CD4-positive, alpha-beta T cell treated with Interleukin-2 at 100 ng/mL for 4 hours (primary cell): ENCODE data around the gene DRC7.
A peak's percentile ranks its signal among the peaks of the same experiment; 100 is the strongest.

ENCODE experiments used
- DNase-seq: peaks from one replicate; pipeline ENCODE4 v3.0.0-alpha.2; 2020; ENCODE audit warnings: low spot score

The DRC7 gene

DNA sequence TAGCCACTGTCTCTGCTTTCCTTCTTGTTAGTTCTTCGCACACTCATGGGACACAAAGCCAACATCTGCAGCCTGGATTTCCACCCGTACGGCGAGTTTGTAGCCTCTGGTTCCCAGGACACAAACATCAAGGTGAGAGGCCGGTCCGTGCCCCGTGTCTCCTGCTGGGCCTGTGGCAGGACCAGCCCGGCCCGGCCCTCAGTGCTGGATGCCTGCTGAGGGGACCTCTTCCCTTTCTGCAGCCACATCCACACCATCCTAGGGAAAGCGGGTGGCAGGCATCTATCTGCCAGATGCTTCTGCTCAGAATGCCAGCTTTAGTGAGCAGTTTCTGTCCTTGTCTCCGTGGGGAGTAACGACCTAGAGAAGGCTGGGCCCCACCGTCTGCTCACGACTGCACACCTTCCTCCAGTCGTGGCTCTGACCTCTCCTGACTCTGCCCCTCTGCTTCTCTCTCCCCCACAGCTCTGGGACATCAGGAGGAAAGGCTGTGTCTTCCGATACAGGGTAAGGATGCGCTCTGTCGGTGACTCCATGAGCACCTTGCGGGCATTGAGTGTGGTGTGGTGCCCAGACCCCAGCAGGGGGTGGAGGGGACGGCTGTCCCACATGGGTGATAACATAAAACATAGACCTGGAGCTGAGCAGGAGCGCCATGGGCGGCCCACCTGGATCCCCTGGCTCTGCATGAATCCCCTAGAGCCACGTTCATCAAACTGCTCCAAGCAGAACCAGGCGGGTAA lies 56.4 kb downstream of the DRC7 start:
- no peak for DNase-seq

DNA sequence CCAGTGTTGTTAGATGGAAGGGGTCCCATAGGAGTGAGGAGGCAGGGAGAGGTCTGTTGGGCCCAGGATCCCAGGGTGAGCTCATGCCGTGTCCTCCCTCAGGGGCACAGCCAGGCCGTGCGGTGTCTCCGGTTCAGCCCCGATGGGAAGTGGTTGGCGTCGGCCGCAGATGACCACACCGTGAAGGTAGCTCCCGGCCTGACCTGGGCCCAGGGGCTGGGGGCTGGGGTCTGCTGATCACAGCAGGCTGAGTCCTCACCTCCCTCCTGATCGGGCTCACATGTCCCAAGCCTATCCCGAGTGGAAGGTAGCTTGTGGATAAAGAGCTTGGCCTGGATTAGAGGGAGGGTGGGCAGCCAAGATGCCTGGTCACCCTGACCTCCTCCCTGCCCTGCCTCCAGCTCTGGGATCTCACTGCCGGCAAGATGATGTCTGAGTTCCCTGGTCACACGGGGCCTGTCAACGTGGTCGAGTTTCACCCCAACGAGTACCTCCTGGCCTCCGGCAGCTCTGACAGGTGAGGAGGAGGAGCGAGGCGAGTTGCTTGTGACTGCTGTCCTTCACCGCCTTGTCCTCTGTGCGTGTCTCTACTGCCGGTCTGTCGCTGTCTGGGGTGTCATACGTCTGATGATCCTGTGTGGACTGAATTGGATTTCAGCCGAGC lies 57.1 kb downstream of the DRC7 start:
- no peak for DNase-seq

DNA sequence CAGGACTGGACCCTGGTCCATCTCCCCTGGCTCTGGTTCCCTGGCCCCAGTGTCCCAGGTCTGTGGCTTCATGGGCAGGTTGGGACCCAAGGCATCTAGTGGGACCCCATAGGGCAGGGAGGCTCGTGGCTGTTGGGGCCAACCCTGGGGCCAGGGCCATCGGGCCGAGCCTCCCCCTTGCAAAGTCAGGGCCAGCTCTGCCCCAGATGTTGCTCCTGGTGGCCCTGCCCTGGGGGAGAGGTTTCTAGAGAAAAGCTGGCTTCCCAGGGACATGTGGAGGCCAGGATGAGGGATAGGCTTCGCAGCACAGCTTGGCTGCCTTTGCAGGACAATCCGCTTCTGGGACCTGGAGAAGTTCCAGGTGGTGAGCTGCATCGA lies 57.6 kb downstream of the DRC7 start:
- no peak for DNase-seq

DNA sequence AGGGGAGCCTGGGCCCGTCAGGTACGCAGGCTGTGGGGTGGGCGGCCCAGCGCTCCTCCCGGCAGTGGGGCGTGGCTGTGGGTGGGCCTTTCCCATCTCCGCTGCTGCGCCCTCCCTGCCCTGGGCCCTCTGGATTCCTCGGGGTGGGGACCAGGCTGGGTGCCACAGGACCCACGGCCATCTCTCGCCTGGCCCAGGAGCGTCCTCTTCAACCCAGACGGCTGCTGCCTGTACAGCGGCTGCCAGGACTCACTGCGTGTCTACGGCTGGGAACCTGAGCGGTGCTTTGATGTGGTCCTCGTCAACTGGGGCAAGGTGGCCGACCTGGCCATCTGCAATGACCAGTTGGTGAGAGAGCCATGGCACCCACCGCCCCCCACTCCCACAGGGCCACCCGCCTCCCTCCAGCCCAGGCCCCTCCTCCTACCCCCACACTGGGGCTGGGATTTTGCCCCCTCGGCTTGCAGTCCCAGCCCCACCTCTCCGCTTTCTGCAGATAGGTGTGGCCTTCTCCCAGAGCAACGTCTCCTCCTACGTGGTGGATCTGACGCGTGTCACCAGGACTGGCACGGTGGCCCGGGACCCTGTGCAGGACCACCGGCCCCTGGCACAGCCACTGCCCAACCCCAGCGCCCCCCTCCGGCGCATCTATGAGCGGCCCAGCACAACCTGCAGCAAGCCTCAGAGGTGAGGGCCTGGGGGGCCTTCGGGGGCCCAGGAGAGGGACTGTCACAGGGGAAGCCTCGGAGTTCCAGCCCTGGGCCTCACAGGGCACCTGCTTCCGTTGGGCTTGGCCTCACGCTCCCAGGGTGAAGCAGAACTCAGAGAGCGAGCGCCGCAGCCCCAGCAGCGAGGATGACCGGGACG lies 58.2 kb downstream of the DRC7 start:
- DNase-seq: no peak

DNA sequence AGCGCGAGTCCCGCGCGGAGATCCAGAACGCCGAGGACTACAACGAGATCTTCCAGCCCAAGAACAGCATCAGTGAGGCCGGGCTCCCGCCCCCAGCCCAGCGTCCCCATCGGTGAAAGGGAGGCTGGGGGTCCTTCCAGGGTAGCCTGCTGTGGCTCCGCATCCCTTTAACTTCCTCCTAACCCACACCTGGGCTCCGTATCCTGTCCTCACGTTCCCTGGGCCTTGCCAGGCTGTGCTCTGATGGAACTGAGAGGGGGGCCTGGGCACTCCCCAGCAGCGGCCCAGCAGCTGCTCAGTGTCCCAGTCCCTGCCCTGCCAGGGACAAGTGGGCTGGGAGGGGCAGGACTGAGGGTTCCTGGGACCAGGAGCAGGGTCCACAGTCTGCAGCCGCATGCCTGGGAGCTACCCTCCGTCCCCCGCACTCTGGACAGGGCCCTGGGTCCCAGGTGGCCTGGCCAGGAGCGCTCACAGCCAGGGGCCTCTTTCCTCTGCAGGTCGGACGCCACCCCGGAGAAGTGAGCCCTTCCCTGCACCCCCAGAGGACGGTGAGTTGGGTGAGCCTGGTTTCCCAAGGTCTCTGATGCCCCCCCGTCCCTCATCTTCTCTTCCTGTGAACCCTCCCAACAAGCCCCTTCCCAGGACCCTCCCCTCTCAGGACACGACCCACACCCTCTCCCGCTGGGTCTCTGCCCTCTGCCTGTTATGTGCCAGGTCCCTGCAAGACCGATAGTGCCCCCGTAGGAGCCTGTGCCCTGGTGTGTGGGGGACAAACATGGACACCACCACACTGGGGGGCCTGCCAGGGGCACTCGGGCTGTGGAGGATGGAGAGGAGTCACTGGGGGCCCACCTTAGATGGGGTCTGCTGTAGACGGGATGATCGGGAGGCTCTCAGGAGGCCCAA lies 59.1 kb downstream of the DRC7 start:
- no peak for DNase-seq

DNA sequence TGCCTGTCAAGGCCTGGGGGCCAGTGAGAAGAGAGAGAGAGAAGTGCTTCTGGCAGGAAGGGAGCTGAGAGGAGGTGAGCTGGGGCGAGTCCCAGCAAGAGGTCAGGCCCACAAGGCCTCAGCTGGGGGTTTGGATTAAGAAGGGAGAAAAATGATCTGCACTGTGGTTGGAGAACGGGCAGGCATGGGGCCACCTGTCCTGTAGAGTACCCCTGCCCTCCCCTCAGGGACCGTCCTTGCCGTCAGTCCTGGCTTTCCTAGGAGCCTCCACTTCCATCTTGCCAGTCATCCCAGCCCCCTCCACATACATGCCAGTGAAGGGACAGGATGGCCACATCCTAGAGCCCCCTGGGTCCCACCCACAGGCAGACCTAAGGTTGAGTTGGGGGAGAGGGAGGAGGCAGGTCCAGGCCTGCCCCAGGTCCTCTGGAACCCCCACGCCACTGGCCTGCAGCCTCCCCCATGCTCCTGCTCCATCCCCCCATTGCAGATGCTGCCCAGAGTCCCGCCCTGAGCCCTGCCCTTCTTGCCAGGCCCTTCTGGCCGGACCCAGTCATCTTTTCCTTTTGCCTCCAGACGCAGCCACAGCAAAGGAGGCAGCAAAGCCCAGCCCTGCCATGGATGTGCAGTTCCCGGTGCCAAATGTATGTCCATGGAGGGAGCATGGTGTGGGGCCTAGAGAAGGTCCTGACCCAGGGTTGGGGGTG lies 59.9 kb downstream of the DRC7 start:
- no peak for DNase-seq

DNA sequence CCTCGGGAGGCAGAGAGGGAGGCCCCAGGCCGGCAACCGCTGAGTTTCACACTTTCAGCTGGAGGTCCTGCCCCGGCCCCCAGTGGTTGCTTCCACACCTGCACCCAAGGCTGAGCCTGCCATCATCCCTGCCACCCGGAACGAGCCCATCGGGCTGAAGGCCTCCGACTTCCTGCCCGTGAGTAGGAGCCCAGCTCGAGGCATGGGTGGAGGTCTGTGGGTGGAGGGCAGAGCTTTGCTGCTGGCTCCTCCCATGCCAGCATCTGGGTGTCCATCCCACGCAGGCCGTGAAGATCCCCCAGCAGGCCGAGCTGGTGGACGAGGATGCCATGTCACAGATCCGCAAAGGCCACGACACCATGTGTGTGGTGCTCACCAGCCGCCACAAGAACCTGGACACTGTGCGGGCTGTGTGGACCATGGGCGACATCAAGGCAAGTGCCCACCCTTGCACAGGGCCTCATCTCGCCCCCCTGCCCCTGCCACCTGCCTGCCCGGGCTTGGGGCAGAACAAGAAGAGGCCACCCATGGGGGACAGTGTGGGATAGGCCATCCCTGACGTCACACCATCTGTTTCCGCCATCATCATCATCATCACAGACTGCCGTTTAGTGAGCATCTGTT lies 60.6 kb downstream of the DRC7 start:
- no peak for DNase-seq

DNA sequence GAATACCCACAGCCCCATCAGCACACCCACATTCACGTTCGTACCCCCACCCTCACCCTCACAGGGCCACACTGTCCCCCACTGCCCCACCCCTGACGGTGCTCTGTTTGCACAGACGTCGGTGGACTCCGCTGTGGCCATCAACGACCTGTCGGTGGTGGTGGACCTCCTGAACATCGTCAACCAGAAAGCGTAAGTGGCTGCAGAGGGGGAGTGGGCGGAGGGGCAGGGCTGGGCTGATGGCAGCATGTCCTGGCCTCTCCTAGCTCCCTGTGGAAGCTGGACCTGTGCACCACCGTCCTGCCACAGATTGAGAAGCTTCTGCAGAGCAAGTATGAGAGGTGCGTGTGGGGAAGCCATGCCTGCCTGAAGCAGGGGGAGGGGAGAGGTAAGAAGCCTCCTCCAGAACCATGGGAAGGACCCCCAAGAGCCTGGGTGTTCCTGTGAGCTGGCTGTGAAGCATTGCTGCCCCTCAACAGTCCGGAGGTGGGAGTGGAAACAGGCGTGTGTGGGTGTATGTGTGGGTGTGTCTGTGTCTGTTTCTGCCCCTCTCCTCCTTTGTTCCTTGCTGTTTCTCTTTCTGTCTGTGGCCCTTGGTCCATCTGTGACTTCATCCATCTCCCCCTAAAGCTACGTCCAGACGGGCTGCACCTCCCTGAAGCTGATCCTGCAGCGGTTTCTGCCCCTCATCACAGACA lies 61.3 kb downstream of the DRC7 start:
- no peak for DNase-seq

DNA sequence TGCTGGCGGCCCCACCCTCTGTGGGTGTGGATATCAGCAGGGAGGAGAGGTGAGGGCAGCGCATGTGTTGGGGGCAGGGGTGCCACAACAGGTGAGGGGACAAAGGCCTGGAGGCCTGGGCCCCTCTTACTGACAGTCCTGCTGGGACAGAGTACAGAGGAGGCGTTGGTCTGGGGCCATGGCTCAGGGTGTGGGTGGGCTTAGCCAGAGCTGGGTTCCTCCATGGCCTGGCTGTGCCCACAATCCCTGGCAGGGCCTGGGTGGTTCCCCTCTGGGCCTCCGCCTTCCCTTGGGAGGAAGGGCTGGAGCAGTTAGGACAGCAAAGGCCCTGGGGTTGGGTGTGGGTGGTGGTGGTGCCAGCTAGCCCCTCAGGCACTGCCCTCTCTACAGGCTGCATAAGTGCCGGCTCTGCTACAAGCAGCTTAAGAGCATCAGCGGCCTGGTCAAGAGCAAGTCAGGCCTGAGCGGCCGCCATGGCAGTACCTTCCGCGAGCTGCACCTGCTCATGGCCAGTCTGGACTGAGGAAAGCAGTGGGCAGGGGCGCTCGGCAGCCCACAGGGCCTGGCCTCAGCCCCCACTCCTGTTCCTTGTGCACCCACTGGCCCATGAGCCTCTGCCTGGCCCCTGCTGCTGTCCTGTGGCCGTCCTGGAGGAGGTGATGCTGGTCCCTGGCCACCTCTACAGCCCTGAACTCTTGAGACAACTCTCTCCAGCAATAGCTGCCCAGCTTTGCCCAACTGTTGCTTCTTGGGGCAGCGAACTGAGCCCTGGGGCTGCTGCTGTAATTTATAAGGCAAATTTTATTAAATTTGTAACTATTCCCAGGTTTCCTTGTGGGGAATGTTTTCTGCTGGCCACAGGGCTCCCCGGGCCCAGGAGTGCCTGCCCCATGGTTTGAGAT lies 62.1 kb downstream of the DRC7 start:
- DNase-seq: no peak

DNA sequence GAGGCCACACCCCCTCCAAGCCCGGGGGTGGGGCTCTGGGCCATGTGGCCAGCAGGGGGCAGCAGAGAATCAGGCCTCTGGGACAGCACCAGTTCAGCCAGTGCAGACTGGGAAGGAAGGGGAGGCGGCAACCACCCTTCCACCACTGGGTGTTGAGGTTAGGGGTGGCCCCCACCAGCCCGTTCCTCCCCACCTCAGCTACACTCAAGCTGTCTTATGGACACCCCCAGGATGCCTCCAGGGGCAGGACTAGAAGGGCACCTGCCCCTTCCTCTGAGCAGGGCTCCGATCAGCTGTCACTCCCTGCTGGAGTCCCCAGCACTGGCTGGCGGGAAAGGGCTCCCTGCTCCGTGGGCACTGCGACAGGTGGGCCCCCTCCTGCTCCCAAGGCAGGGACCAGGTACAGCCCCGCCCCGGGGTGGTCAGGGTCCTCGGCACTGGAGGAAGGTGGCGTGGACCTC lies 62.8 kb downstream of the DRC7 start:
- DNase-seq: peak; percentile 90

DNA sequence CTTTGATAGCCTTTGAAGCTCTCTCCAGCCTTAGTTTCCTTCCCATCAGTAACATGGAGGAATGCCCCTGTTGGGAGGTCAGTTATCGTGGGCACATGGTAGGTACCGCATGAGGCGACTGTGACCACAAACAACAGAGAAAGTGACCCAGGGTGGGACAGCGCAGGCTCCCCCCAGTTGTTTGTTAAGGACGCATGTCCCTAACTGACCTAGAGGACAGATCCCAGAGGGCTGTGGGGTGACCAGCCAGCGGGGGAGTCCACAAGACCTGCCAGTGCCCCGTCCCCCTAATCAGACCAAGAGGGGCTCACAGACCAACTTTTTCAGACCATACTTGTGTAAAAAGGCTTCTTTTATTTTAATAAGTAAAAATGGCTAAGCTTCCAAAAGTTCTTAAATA lies 63.3 kb downstream of the DRC7 start:
- DNase-seq: no peak

DNA sequence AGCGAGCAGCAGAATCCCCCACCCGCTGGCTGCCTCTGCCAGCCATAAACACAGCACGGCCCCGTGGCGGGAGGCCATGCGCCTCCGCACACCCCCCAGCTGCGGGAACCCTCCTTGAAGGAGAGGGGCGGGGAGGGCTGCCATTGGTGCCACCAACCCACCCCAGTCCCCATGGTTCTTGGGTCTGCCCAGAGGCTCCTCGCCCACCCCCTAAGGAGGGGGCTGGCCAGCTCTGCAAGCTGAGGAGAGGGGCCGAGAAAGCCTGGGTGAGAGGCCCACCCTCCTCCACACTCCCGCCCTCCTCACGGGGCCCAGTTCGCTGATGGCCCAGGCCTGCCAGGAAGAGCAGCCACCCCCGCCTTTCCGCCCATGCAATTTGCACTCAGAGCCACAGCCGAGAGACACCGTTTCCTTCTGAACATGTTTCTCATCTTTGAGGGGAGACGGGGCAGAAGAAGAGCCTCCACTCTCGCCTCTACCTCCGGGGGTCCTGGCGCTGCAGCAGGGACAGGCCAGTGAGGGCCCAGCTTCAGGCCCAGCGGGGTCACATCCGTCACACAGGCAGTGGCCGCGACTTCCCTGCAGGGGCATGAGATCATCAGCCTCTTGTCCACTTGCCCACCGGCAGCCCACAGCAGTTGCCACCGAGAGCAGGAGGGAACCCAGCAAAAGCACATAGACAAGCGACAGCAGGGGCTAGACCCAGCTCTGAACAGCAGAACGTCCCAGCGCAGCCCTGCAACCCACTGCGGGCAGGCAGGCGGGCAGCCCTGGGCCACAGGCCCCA lies 63.9 kb downstream of the DRC7 start:
- no peak for DNase-seq

DNA sequence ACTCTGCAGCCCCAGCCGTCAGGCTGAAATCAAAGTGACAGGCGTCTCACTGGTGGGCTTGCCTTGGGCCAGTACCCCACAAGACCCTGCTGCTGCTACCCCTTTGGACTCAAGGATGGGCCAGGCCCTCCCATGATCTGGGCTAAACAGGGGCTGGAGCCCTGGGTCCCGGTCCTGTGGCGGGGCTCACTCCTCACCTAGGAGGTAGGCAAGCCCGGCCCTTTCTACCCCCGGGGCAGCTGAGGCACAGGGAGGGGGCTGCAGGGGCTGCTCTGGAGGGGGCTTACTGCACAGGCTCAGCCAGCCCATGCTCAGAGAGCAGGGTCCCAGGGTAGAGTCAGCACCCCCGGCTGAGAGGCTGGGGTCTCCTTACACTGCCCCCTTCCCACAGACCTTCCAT lies 64.5 kb downstream of the DRC7 start:
- no peak for DNase-seq

DNA sequence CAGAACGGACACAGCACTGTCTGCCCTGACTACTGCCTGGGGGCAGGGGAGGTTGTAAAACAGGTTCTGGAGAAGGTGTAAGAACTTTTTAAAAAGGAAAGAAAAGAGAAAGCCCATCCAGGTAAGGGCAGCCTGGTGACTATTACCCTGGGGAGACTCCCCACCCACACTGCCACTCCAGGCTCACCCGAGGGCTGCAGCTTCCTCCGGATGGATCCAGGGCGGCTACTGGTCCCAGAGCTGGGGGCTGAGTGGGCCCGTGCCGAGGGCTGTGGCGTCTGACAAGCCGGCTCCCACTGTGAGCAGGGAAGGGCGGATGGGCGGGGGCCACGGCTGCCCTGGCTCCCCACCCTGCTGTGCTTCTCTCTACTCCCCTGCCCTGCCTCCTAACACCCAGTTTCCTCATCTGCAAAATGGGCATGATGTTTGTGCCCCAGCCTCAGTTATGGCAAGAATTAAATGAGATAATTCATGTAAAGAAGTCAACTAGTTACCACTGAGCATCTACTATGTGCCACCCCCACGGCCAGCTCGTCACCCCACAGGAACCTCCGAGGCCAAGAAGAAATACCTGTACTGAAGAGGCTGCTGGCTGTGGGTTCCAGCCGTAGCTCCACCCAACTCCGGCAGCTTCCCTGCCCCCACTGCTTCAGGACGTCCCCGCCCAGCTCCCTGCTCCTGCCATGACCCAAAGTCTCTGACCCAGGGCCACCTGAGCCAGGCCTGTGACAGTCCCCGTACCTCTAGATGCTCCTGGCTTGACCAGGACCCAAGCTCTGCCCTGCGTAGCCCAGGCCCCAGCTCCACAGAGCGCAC lies 65.1 kb downstream of the DRC7 start:
- no peak for DNase-seq

DNA sequence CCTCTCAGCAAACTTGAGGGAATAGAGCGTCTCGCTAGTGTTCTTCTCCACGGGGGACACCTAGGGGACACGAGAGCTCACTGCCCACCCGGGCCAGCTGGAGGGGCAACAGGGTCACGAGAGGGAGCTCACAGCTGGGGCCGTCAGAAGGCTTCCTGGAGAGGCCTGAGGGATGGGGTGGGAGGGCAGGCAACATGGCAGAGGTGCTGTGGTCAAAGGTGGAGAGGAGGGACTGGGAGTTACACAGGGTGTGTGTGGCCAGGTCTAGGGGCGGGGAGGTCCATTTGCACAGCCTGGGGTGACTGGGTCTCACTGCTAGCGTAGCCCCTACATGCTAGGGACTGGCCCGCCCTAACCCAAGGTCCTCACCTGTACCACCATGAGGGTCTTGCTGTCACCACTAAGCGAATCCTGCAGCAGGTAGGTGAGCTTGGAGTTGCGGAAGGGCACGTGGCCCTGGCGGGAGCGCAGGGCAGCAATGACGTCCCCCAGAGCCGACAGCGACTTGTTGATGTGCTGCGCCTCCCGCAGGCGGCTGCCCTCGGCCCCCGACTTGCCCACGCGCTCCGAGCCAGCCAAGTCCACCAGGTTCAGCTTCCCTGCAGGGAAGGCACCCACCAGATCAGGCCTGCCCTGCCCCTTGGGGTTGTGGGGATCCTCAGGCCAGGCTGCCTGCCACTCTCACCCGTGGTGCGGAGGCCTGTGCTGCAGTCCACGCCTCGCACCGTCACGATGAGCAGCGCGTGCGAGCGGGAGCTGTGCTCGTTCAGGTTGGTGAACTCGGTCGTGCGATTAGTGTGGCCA lies 66.0 kb downstream of the DRC7 start:
- no peak for DNase-seq

DNA sequence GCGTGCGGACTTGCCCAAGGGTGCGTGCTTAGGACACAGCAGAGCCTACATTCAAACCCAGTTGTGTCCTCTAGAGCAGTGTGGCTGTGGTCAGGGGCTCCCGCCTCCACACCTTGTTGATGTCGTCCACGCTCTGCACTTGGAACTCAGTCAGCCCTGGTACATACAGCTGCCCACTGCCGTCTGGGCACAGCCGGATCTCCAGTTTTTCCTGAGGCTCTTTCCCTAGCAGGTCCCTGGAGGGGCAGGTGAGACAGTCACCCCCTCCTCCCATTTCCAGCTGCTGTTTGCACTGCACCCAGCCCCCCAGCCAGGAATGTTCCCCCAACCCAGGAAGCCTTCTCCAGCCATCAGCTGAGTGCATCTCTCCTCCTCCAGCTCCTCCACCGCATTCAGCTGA lies 66.7 kb downstream of the DRC7 start:
- DNase-seq: no peak

DNA sequence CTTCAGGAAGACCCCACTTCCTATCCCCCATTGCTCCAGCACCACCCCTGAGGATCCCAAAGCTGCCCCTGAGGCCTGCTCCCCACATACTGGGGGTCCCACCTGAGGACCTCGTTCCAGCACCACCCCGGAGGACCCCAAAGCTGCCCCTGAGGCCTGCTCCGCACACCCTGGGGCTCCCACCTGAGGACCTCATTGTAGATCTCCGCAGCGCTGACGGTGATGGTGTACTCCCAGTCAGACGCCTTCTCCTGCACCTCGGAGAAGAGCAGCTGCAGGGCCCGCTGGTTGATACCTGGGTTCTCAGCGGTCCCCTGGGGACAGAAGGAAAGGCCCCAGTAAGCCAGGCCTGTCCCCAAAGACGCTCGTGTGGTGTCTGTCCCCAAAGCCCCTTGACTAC lies 67.4 kb downstream of the DRC7 start:
- no peak for DNase-seq
